Dendritic cell treated with granulocyte-macrophage colony-stimulating factor and Interleukin-4, amounts not matched to agents 40 ng/mL and 50 ng/mL, for 4 days (primary cell): ENCODE results near the gene RNF130.
"Not testable (repeated sequence)": the region's sequence is repeated elsewhere in the genome, so short reads cannot be mapped to it uniquely, and the experiment has no call there.

Source experiments
- H3K27ac Mint-ChIP-seq: one replicate; pipeline ENCODE4 v1.8.0; 2022; ENCODE audit warnings: mild to moderate bottlenecking, mixed read lengths
- H3K27me3 Mint-ChIP-seq: one replicate; pipeline ENCODE4 v1.8.0; 2022; ENCODE audit warnings: mild to moderate bottlenecking, mixed read lengths
- H3K36me3 Mint-ChIP-seq: one replicate; pipeline ENCODE4 v1.8.0; 2022; ENCODE audit warnings: low read depth, mixed read lengths
- H3K4me1 Mint-ChIP-seq: one replicate; pipeline ENCODE4 v1.8.0; 2022; ENCODE audit warnings: low read depth, mixed read lengths
- H3K4me3 Mint-ChIP-seq: one replicate; pipeline ENCODE4 v1.8.0; 2022; ENCODE audit warnings: mild to moderate bottlenecking, moderate library complexity, mixed read lengths
- H3K9me3 Mint-ChIP-seq: one replicate; pipeline ENCODE4 v1.8.0; 2022; ENCODE audit warnings: mixed read lengths
- intact Hi-C: fragments of 100-400 bp; cut with micrococcal nuclease; formaldehyde crosslinking; loops from one replicate; pipeline ENCODE4 v1.15.0; 2022

RNF130 gene

DNA sequence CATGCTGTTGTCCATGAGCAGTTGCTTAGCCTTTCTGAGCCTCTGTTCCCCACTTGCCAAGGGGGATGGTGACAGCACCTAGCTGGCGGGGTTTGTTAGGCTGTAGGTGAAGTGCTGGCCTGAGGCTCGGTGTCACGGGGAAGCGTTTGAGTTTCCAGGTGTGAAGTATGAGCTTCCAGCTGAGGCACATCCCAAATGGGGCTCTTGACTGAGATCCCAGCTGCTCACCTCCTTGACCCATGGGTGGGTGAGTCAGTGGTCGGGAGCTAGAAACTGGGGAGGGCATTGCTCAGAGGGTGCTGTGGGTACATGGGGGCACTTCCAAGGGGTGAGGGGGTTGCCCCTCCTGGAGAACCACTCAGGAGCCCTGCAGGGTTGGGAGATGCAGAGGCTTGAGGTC, 26.4 kb upstream of the RNF130 start:
- intact Hi-C loops, result no loop called here
- H3K4me3 Mint-ChIP-seq, result no peak overlapping the region

GRCh38 chr5:180097163-180097894, 25.8 kb upstream of the RNF130 start:
- peaks cover 41% of the 10 kb centered on the region for H3K4me1 Mint-ChIP-seq
- no peak overlapping the region for H3K27ac Mint-ChIP-seq
- no peaks in the 10 kb centered on the region for H3K36me3 Mint-ChIP-seq
- peaks cover 8% of the 10 kb centered on the region for H3K9me3 Mint-ChIP-seq
- peaks cover 8% of the 10 kb centered on the region for H3K27me3 Mint-ChIP-seq
- H3K4me3 Mint-ChIP-seq, result no peak overlapping the region
- intact Hi-C loops, result no loop called here

More for the DNA sequence above, 26.4 kb upstream of the RNF130 start:
- peaks cover 8% of the 10 kb centered on the region for H3K9me3 Mint-ChIP-seq
- H3K27me3 Mint-ChIP-seq, result peaks cover 10% of the 10 kb centered on the region
- no peak overlapping the region for H3K27ac Mint-ChIP-seq
- no peaks in the 10 kb centered on the region for H3K36me3 Mint-ChIP-seq
- peaks cover 35% of the 10 kb centered on the region for H3K4me1 Mint-ChIP-seq

GRCh38 chr5:180096616-180097015, 25.1 kb upstream of the RNF130 start:
- peaks cover 48% of the 10 kb centered on the region for H3K4me1 Mint-ChIP-seq
- H3K4me3 Mint-ChIP-seq, result no peak overlapping the region
- peaks cover 5% of the 10 kb centered on the region for H3K27me3 Mint-ChIP-seq
- H3K27ac Mint-ChIP-seq, result no peak overlapping the region
- peaks cover 8% of the 10 kb centered on the region for H3K9me3 Mint-ChIP-seq
- intact Hi-C loops, result no loop called here
- no peaks in the 10 kb centered on the region for H3K36me3 Mint-ChIP-seq

DNA sequence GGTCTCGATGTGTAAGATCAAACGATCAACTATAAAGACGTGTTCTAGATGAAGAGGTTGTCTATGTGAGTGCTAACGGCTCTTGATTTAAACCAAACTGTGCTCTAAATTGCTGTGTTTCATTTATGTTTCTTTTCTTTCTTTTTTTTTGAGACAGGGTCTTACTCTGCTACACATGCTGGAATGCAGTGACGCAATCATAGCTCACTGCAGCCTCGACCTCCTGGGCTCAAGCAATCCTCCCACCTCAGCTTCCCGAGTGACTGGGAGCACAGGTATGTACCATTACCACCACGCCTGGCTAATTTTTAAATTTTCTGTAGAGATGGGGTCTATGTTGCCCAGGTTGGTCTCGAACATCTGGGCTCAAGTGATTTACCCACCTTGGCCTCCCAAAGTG, 24.0 kb upstream of the RNF130 start:
- intact Hi-C loops, result no loop called here
- Mint-ChIP-seq H3K27me3 (peaks cover 2% of the 10 kb centered on the region), H3K9me3 (peaks cover 8% of the 10 kb centered on the region), H3K36me3 (no peaks in the 10 kb centered on the region), H3K4me3 (no peak overlapping the region), H3K27ac (peak overlapping the region; percentile 92), H3K4me1 (peaks cover 55% of the 10 kb centered on the region)

GRCh38 chr5:180093651-180094382, 22.3 kb upstream of the RNF130 start:
- Mint-ChIP-seq H3K36me3 (no peaks in the 10 kb centered on the region), H3K27me3 (peaks cover 5% of the 10 kb centered on the region), H3K9me3 (peaks cover 8% of the 10 kb centered on the region), H3K27ac (peak overlapping the region; percentile 92), H3K4me1 (peaks cover 61% of the 10 kb centered on the region), H3K4me3 (peak overlapping the region; percentile 11)
- intact Hi-C loops, result loop anchor here (5.0 kb wide), 1 partner anchor 292 kb away; no protein-coding TSS in a partner anchor

GRCh38 chr5:180093241-180093640, 21.7 kb upstream of the RNF130 start:
- Mint-ChIP-seq H3K36me3 (no peaks in the 10 kb centered on the region), H3K4me3 (peak overlapping the region; percentile 11), H3K4me1 (peaks cover 61% of the 10 kb centered on the region), H3K9me3 (peaks cover 8% of the 10 kb centered on the region), H3K27me3 (peaks cover 5% of the 10 kb centered on the region), H3K27ac (peak overlapping the region; percentile 92)
- intact Hi-C loops, result loop anchor here (5.0 kb wide), 1 partner anchor 291 kb away; no protein-coding TSS in a partner anchor

DNA sequence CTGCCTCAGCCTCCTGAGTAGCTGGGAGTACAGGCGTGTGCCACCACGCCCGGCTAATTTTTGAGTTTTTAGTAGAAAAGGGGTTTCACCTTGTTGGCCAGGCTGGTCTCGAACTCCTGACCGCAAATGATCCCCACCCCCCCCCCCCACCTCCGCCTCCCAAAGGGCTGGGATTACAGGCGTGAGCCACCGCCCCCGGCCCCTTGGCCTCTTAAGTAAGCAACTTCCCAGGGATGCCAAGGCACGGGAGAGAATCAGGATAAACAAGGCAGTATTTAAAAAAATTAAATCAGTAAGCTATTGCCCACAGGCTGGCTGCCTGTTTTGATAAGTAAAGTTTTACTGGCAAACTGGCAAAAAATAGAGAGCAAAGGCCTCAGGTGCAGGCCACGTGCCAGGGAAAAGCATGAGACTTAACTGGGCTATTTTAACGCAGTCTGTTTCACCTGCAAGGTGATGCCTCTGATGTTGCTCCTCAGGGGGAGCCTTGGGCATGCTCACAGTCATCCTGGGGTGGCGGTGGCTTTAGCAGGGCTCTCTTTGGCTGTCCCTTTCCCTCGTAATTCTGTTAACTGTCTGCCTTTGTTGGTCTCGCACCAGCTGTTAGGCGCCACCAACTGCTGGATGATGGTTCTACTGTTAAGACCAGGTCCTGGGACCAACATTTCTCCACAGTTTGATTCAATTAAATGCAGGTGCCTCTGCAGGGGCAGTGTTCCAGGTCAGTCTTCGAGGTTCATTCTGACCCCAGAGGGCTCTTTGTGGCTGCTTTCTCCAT, 19.4 kb upstream of the RNF130 start:
- intact Hi-C loops, result loop anchor here (2.0 to 5.0 kb wide), 2 partner anchors 20 to 289 kb away; partner anchors contain the start of gene RNF130
- Mint-ChIP-seq H3K4me1 (peaks cover 58% of the 10 kb centered on the region), H3K4me3 (peak overlapping the region; percentile 88), H3K27ac (peak overlapping the region; percentile 92), H3K27me3 (peaks cover 5% of the 10 kb centered on the region), H3K9me3 (peaks cover under 1% of the 10 kb centered on the region), H3K36me3 (no peaks in the 10 kb centered on the region)

- intact Hi-C loops, result loop anchor here (2.0 to 5.0 kb wide), 2 partner anchors 19 to 288 kb away; partner anchors contain the start of gene RNF130
- peak overlapping the region; percentile 92 for H3K27ac Mint-ChIP-seq
- H3K4me3 Mint-ChIP-seq, result peak overlapping the region; percentile 88
- no peaks in the 10 kb centered on the region for H3K9me3 Mint-ChIP-seq
- peaks cover 3% of the 10 kb centered on the region for H3K27me3 Mint-ChIP-seq
- H3K36me3 Mint-ChIP-seq, result no peaks in the 10 kb centered on the region
- H3K4me1 Mint-ChIP-seq, result peaks cover 60% of the 10 kb centered on the region
These were observed 18.7 kb upstream of the RNF130 start for GRCh38 chr5:180090098-180090768.

- H3K36me3 Mint-ChIP-seq, H3K9me3 Mint-ChIP-seq, H3K27me3 Mint-ChIP-seq: not testable (repeated sequence)
- Mint-ChIP-seq H3K4me3 (peak overlapping the region; percentile 13), H3K27ac (peak overlapping the region; percentile 92), H3K4me1 (peaks cover 61% of the 10 kb centered on the region)
- intact Hi-C loops, result loop anchor here (2.0 to 5.0 kb wide), 2 partner anchors 19 to 287 kb away; partner anchors contain the start of gene RNF130
These were observed 18.1 kb upstream of the RNF130 start for GRCh38 chr5:180089628-180090027.

DNA sequence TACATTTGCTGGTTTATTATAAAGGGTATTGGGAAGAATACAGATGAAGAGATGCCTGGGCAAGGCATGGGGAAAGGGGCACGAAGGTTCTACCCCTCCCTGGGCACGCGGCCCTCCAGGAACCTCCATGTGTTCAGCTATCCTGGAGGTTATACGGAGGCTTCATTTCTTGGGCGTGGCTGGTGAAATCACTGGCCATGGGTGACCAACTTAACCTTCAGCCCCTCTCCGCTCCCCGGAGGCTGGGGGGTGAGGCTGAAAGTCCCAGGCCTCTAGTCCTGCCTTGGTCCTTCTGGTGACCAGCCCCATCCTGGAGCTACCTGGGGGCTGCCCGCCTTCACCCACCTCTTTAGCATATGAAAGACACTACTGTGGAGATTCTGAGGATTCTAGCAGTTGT, 17.0 kb upstream of the RNF130 start:
- peaks cover 53% of the 10 kb centered on the region for H3K4me1 Mint-ChIP-seq

DNA sequence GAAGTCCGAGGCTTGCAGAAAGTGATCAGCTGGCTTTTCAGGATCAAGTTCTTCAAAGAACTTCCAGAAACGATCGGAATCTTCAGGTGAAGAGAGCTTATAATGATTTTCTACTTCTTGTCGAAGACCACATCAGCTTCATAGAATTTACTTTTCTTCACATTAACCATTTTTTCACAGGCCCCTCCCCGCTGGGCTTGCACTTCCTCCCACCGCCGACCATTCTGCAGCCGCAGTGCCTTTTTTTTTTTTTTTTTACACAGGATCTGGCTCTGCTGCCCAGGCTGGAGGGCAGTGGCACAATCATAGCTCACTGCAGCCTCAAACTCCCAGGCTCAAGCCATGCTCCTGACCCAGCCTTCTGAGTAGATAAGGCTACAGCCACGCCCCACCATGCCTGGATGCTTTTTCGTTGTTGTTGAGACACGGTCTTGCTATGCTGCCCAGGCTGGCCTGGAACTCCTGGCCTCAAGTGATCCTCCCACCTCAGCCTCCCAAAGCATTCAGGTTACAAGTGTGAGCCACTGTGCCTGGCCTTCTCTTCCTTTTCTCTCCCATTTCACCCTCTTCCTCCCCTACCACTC, 15.3 kb upstream of the RNF130 start:
- no peaks in the 10 kb centered on the region for H3K36me3 Mint-ChIP-seq
- no peaks in the 10 kb centered on the region for H3K9me3 Mint-ChIP-seq
- H3K4me1 Mint-ChIP-seq, result peaks cover 36% of the 10 kb centered on the region
- no peak overlapping the region for H3K27ac Mint-ChIP-seq
- H3K4me3 Mint-ChIP-seq, result no peak overlapping the region
- intact Hi-C loops, result no loop called here
- H3K27me3 Mint-ChIP-seq, result peaks cover 12% of the 10 kb centered on the region

More for the DNA sequence above, 17.0 kb upstream of the RNF130 start:
- intact Hi-C loops, result no loop called here
- Mint-ChIP-seq H3K4me3 (no peak overlapping the region), H3K9me3 (no peaks in the 10 kb centered on the region), H3K36me3 (no peaks in the 10 kb centered on the region), H3K27ac (no peak overlapping the region), H3K27me3 (peaks cover 6% of the 10 kb centered on the region)

DNA sequence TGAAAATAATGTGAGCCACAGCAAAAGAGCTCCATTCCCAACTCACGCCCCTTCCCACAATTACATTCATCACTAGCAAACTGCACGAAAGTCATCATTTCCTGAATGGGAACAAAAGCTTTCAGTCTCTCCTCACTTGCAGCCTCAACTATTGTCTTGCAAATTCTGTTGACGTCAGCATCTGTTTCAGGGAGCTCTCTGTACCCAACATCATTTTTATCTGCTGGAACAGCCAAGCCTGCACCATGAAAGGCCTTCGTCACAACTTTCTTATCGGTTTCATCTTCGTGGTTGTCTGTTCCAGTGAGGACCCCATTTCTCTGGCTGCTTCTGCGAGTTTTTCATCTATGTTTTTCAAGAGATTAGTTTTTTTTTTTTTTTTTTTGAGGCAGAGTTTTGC, 14.3 kb upstream of the RNF130 start:
- intact Hi-C loops, result no loop called here
- Mint-ChIP-seq H3K4me3 (no peak overlapping the region), H3K27me3 (peaks cover 20% of the 10 kb centered on the region), H3K36me3 (no peaks in the 10 kb centered on the region), H3K9me3 (no peaks in the 10 kb centered on the region), H3K4me1 (peaks cover 27% of the 10 kb centered on the region), H3K27ac (no peak overlapping the region)
